BJ (cell line): ENCODE data around the gene PRKCE. TPM values are rescaled to one million over a fixed set of nuclear protein-coding genes. Genes with fewer than 3 reads are reported as not detected.

ENCODE experiments used
- CTCF ChIA-PET: fragments of 350-600 bp; formaldehyde crosslinking; extraction: SDS; loops from one replicate; lab custom pipeline; 2021; ENCODE audit warnings: antibody characterized with exemption, inconsistent platforms; lab: Yijun Ruan, JAX
- POLR2A ChIA-PET: fragments of 300-600 bp; sonication (Branson Sonifier 250); formaldehyde crosslinking; extraction: SDS; loops from one replicate; lab custom pipeline; 2021; ENCODE audit warnings: antibody characterized with exemption; lab: Charles Lee
- DNase-seq: peaks from one replicate; pipeline ENCODE4 v3.0.0-alpha.2; 2011; ENCODE audit warnings: low read depth
- H3K27me3 ChIP-seq: 2 replicates; pipeline ENCODE4 v1.6.0; 2011; ENCODE audit warnings: low read length; ENCODE audit not compliant: control insufficient read depth, insufficient read depth
- H3K36me3 ChIP-seq: 2 replicates; pipeline ENCODE4 v1.5.1; 2011; ENCODE audit warnings: low read length; ENCODE audit not compliant: control insufficient read depth, insufficient read depth
- H3K4me3 ChIP-seq: 2 replicates; pipeline ENCODE4 v1.5.1; 2011; ENCODE audit warnings: low read depth, mild to moderate bottlenecking, control low read depth, low read length
- polyA plus RNA-seq: library from polyadenylated mRNA; depleted of rRNA; stranded (reverse); fragments of >200 nt; gene quantifications from 2 replicates; pipeline ENCODE4 v1.2.3, GENCODE V29; 2011
- TF ChIP-seq, protein P1 (sequence below): IDR thresholded peaks from 2 replicates; pipeline ENCODE4 v1.5.1; 2011; ENCODE audit warnings: low read depth, mild to moderate bottlenecking, control low read depth, inconsistent platforms, low read length, moderate library complexity; ENCODE audit not compliant: insufficient read depth

The PRKCE gene
- polyA plus RNA-seq, 1 experiment, result 19.7 TPM

DNA sequence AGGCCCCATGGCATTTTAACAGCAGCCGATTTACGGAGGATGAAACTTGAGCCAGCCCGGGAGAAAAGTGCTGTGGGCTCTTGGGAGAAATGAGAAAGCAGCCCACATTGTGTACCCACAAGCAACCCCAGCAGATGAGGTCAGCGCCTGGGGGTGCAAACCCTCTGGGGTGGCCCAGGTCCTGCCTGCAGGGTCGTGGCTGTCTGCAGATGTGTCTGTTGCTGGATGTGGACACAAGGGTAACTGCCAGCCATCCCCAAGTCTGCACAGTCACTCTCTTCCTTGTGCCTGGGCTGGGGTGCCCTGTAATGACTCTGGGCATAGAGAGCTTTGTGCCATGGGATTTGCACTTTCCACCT is 170.8 kb downstream of the PRKCE start:
- POLR2A ChIA-PET, result interaction anchor here (0.5 kb wide), 1 partner anchor 66 kb away, joined by 3 read pairs; no protein-coding TSS in a partner anchor
- Histone ChIP-seq H3K4me3 (no peak overlapping the region), H3K36me3 (no peaks in the 10 kb centered on the region), H3K27me3 (no peaks in the 10 kb centered on the region)
- CTCF ChIA-PET, result no interaction called here
- TF ChIP-seq, protein P1, sequence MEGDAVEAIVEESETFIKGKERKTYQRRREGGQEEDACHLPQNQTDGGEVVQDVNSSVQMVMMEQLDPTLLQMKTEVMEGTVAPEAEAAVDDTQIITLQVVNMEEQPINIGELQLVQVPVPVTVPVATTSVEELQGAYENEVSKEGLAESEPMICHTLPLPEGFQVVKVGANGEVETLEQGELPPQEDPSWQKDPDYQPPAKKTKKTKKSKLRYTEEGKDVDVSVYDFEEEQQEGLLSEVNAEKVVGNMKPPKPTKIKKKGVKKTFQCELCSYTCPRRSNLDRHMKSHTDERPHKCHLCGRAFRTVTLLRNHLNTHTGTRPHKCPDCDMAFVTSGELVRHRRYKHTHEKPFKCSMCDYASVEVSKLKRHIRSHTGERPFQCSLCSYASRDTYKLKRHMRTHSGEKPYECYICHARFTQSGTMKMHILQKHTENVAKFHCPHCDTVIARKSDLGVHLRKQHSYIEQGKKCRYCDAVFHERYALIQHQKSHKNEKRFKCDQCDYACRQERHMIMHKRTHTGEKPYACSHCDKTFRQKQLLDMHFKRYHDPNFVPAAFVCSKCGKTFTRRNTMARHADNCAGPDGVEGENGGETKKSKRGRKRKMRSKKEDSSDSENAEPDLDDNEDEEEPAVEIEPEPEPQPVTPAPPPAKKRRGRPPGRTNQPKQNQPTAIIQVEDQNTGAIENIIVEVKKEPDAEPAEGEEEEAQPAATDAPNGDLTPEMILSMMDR, result no peak
- DNase-seq, result no peak

DNA sequence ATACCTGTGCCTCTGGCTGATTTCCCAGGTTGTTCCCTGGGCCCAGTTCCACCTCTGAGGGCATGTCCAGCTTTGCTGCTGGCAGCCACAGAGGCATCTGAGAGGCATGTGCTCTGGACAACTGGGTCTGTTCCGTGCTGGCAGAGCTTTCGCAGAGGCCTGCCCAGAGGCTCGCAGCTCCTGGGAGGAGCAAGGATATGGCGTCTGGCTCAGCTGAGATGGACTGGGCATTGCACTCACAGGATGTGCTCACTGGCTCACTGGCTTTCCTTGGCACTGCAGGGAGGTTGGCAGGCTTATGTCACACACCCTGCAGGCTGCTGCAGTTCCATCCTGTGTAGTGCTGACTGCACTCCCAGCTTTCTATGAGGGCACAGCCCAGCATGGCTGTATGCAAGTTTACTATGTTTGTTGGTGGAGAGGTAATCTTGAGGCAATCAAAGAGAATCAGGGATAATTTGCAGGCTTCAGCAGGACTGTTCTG is 172.3 kb downstream of the PRKCE start:
- TF ChIP-seq, protein P1, result no peak
- ChIA-PET POLR2A (interaction anchor here (0.6 kb wide), 1 partner anchor 1162 kb away, joined by 3 read pairs; no protein-coding TSS in a partner anchor), CTCF (interaction anchor here (1.0 to 1.5 kb wide), 2 partner anchors 180 to 181 kb away, joined by 3 read pairs; no protein-coding TSS in a partner anchor)
- H3K27me3 ChIP-seq, result no peaks in the 10 kb centered on the region
- no peaks in the 10 kb centered on the region for H3K36me3 ChIP-seq
- H3K4me3 ChIP-seq, result no peak overlapping the region
- DNase-seq, result no peak

DNA sequence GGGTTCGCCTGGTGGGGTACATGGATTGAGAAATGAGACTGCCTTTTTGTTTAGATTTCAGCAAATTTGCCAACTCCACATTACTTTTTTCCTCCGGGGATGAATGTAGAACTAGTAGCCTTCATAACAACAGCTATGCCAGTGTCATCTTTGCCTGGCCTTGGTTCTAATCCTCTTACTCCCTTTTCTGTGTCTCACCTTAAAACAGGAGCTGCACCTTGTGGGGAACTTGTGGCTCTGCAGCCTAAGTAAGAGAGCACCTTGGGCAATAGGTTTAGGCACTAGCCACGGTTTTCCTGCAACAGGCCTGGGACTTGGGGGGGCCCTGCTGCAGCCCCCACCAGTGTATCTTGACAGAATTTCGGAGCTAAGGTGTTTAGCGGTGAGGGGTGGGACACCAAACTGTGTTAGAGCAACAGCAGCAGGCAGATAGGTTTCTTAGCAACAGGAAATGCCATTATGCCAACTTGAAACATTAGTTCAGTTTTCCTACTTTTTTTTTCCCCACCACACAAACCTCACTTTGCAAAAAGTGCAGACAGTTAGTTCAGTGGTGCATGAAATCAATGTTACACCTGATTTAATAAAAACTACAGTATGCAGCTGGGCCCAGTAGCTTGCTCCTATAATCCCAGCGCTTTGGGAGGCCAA is 173.7 kb downstream of the PRKCE start:
- TF ChIP-seq, protein P1, result no peak
- Histone ChIP-seq H3K27me3 (no peaks in the 10 kb centered on the region), H3K36me3 (no peaks in the 10 kb centered on the region), H3K4me3 (no peak overlapping the region)
- POLR2A ChIA-PET, result no interaction called here
- no peak for DNase-seq
- CTCF ChIA-PET, result no interaction called here

DNA sequence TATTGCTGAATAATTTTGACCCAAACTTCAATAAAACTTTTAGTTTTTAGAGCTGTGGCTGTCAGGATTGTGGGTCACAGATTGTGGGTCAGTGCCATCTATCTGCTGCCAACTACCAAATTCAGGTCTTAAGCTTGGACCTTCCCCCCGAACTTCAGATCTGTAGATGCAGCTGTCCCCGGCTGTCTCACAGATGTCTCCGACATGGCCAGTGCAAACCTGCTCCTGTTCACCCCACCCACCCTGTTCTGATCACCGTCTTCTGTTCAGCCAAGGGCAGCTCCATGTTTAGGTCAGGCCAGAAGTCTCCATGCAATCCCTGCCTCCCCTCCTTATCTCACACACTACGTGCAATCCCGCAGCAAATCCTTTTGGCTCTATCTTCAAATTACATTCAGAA is 175.0 kb downstream of the PRKCE start:
- TF ChIP-seq, protein P1, result no peak
- Histone ChIP-seq H3K27me3 (no peaks in the 10 kb centered on the region), H3K36me3 (no peaks in the 10 kb centered on the region), H3K4me3 (no peak overlapping the region)
- DNase-seq, result no peak
- POLR2A ChIA-PET, result no interaction called here
- CTCF ChIA-PET, result no interaction called here

DNA sequence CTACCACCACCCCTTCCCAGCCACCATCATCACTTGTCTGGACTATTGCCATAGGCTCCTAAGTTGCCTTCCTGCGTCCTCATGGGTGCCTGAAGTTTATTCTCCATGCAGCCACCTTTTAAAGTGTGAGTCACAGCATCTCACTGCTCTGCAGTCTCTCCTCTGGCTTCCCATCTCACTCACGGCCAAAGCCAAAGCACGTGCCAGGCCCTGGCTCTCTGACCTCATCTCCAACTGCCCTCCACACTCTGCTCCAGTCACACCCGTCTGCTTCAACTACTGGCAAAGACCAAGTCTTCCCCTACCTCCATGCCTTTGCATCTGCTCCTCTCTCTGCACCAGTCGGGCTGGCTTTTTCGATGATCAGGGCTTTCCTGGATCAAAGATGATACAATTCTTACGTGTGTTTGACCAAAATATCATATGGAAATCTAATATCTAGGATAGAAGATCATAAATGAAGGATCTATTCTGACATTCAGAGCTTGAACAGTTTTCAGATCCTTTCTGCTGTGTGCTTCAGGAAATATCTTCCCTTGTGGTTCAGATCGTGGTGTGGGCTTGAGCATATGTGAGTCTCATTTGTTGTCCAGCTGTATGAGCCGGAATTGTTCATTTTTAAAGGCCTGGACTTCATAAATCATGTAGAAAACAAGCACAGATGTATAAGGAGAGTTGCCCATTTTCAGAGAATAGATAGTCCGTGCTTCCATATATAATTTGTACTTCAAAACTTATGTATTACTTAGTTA is 175.6 kb downstream of the PRKCE start:
- Histone ChIP-seq H3K36me3 (no peaks in the 10 kb centered on the region), H3K4me3 (no peak overlapping the region), H3K27me3 (no peaks in the 10 kb centered on the region)
- DNase-seq, result peak; percentile 45
- CTCF ChIA-PET, result no interaction called here
- TF ChIP-seq, protein P1, result no peak
- POLR2A ChIA-PET, result no interaction called here
